CD8-positive, alpha-beta memory T cell (primary cell): ENCODE results near the gene WDR33. TPM values are rescaled to one million over a fixed set of nuclear protein-coding genes. Genes with fewer than 3 reads are reported as not detected.
A peak's percentile ranks its signal among the peaks of the same experiment; 100 is the strongest.

ENCODE experiments used
- CTCF ChIA-PET: fragments of 350-600 bp; sonication (Branson Sonifier 250); formaldehyde crosslinking; loops from one replicate; lab custom pipeline; 2021; ENCODE audit warnings: antibody characterized with exemption; lab: Charles Lee
- POLR2A ChIA-PET: fragments of 350-600 bp; sonication (Branson Sonifier 250); formaldehyde crosslinking; loops from one replicate; lab custom pipeline; 2021; ENCODE audit warnings: antibody characterized with exemption; lab: Charles Lee
- DNase-seq, 5 donors: peaks; one replicate each; pipeline versions ENCODE4 v3.0.0 to v3.0.0-alpha.2; 2020 to 2022; ENCODE audit warnings: mixed read lengths in 1 of 5
- H3K27ac ChIP-seq: one replicate; pipeline ENCODE4 v1.7.0; 2013; ENCODE audit warnings: low read depth, mild to moderate bottlenecking, low read length, moderate library complexity
- H3K27me3 ChIP-seq: 2 replicates; pipeline ENCODE4 v1.7.0; 2013; ENCODE audit warnings: low read length, mild to moderate bottlenecking; ENCODE audit not compliant: insufficient read depth, poor library complexity, severe bottlenecking
- H3K36me3 ChIP-seq: 2 replicates; pipeline ENCODE4 v1.7.0; 2013; ENCODE audit warnings: mild to moderate bottlenecking, low read length, moderate library complexity; ENCODE audit not compliant: insufficient read depth
- H3K4me1 ChIP-seq: 2 replicates; pipeline ENCODE4 v1.7.0; 2013; ENCODE audit warnings: mild to moderate bottlenecking, low read length, moderate library complexity; ENCODE audit not compliant: insufficient read depth
- H3K4me3 ChIP-seq: 2 replicates; pipeline ENCODE4 v1.7.0; 2013; ENCODE audit warnings: mild to moderate bottlenecking, low read length
- H3K9me3 ChIP-seq: 2 replicates; pipeline ENCODE4 v1.7.0; 2013; ENCODE audit warnings: mild to moderate bottlenecking, low read length
- H3K27ac Mint-ChIP-seq, 8 donors: one replicate each; pipeline ENCODE4 v1.8.0; 2020 to 2021; ENCODE audit warnings: mixed read lengths in 8 of 8, mild to moderate bottlenecking in 6 of 8, inconsistent platforms in 3 of 8, moderate library complexity in 3 of 8
- H3K27me3 Mint-ChIP-seq, 2 donors: one replicate each; pipeline ENCODE4 v1.8.0; 2020 to 2021; ENCODE audit warnings: mixed read lengths in 2 of 2, mild to moderate bottlenecking in 1 of 2, moderate library complexity in 1 of 2
- H3K36me3 Mint-ChIP-seq, 3 donors: one replicate each; pipeline ENCODE4 v1.8.0; 2020 to 2021; ENCODE audit warnings: mixed read lengths in 3 of 3, inconsistent platforms in 1 of 3, mild to moderate bottlenecking in 1 of 3
- H3K4me1 Mint-ChIP-seq, 3 donors: one replicate each; pipeline ENCODE4 v1.8.0; 2020 to 2021; ENCODE audit warnings: mixed read lengths in 3 of 3, inconsistent platforms in 1 of 3, mild to moderate bottlenecking in 1 of 3
- H3K4me3 Mint-ChIP-seq, 7 donors: one replicate each; pipeline ENCODE4 v1.8.0; 2020 to 2021; ENCODE audit warnings: mixed read lengths in 7 of 7, mild to moderate bottlenecking in 6 of 7, moderate library complexity in 4 of 7, inconsistent platforms in 2 of 7
- H3K9me3 Mint-ChIP-seq, 5 donors: one replicate each; pipeline ENCODE4 v1.8.0; 2020 to 2022; ENCODE audit warnings: mixed read lengths in 5 of 5, mild to moderate bottlenecking in 3 of 5, moderate library complexity in 2 of 5, inconsistent platforms in 1 of 5
- polyA plus RNA-seq: library from polyadenylated mRNA; unstranded; fragments of 300-500 nt; fragmentation: Illumina TruSeq; gene quantifications from one replicate; pipeline ENCODE4 v1.2.3, GENCODE V29; 2021
- total RNA-seq, 2 experiments: library from RNA; stranded (reverse); gene quantifications; one replicate each; pipeline ENCODE4 v1.2.3, GENCODE V29; 2021

The WDR33 gene
- total and polyA plus RNA-seq, 3 experiments from 2014 or later, result 51.6 to 88.1 (median 84.8) TPM

DNA sequence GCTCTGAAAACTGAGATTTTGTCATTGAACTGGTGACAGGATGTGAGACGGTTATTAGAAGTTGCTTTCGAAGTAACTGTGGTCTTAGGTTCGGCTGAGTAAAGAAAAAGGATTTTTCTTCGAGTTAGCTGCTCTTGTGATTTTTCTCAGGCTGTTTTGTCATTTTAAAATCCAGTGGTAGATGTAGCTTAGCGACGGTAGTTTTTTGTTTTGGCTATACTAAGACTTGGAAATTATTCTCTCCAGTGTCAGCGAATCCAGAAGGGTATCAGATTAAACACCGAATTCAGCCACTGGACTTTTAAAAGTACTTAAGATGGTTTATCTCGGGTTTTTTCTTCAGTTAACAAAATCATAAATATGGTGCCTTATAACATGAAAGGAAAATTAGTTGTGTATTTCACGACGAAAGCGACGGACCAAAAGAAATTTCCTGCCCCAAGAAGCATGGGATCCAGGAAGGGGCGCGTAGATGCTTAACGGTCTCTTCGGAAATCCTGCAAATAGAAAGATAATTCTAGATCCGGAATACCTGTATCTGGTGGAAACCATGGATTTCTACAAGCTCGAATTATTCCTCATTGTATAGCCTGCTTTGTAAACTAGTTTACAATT lies 108.5 kb downstream of the WDR33 start:
- Mint-ChIP-seq H3K27ac (peak overlapping the region; percentile 30 to 100 (median 95)), H3K36me3 (peaks cover 8 to 37% (median 8%) of the 10 kb centered on the region in 3 donors)
- POLR2A ChIA-PET, result interaction anchor here (0.6 to 1.8 kb wide), 8 partner anchors 12 to 389 kb away, joined by 3 to 11 read pairs (median 3); partner anchors contain the start of genes IWS1, POLR2D, UGGT1 and WDR33

DNA sequence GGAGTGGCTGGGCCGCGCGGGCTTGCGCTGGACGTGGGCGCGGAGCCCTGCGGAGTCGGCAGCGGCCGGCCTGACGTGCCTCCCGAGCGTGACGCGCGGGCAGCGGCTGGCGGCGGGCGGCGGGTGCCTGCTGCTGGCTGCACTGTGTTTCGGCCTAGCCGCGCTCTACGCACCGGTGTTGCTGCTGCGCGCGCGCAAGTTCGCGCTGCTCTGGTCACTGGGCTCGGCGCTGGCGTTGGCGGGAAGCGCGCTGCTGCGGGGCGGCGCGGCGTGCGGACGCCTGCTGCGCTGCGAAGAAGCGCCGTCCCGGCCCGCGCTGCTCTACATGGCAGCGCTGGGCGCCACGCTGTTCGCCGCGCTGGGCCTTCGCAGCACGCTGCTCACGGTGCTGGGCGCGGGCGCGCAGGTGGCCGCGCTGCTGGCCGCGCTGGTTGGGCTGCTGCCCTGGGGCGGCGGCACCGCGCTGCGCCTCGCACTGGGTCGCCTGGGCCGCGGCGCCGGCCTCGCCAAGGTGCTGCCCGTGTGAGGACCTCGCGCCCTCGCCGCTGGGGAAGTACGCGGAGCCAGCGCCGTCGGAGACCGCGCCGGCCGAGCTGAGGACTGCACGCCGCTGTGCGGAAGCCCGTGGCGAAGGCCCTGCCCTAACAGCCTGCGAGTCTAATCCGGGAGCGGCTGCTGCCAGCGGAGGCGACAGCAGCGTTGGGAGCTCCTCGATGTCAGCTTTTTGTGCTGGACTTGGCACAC lies 109.1 kb downstream of the WDR33 start:
- H3K27me3 Mint-ChIP-seq, result peaks cover 0 to 8% of the 10 kb centered on the region in 2 donors
- peak overlapping the region; percentile 82 for H3K27ac ChIP-seq
- peaks cover 13% of the 10 kb centered on the region for H3K36me3 ChIP-seq
- H3K4me3 ChIP-seq, result peak overlapping the region; percentile 77
- peaks cover 6 to 34% (median 8%) of the 10 kb centered on the region in 3 donors for H3K36me3 Mint-ChIP-seq
- peak; percentile 68 to 86 (median 81) for DNase-seq
- H3K4me1 ChIP-seq, result peaks cover 41% of the 10 kb centered on the region
- H3K4me1 Mint-ChIP-seq, result peaks cover 48 to 51% (median 50%) of the 10 kb centered on the region in 3 donors
- H3K4me3 Mint-ChIP-seq, result peak overlapping the region; percentile 89 to 99 (median 94)
- ChIA-PET CTCF (interaction anchor here (0.8 to 1.8 kb wide), 5 partner anchors 12 to 110 kb away, joined by 3 to 6 read pairs (median 3); partner anchors contain the start of gene WDR33), POLR2A (interaction anchor here (0.6 to 1.8 kb wide), 9 partner anchors 13 to 389 kb away, joined by 3 to 11 read pairs (median 3); partner anchors contain the start of genes IWS1, POLR2D, UGGT1 and WDR33)
- peak overlapping the region; percentile 30 to 100 (median 95) for H3K27ac Mint-ChIP-seq
- H3K9me3 ChIP-seq, result no peaks in the 10 kb centered on the region
- H3K27me3 ChIP-seq, result no peaks in the 10 kb centered on the region
- H3K9me3 Mint-ChIP-seq, result no peaks in the 10 kb centered on the region

More for the DNA sequence above, 108.5 kb downstream of the WDR33 start:
- Mint-ChIP-seq H3K9me3 (no peaks in the 10 kb centered on the region), H3K4me1 (peaks cover 48 to 51% (median 50%) of the 10 kb centered on the region in 3 donors), H3K27me3 (peaks cover 0 to 4% of the 10 kb centered on the region in 2 donors), H3K4me3 (peak overlapping the region; percentile 84 to 98 (median 89))
- CTCF ChIA-PET, result interaction anchor here (0.8 to 2.1 kb wide), 5 partner anchors 11 to 58 kb away, joined by 3 to 6 read pairs (median 3); no protein-coding TSS in a partner anchor
- Histone ChIP-seq H3K9me3 (no peaks in the 10 kb centered on the region), H3K4me3 (peak overlapping the region; percentile 64), H3K27me3 (no peaks in the 10 kb centered on the region), H3K4me1 (peaks cover 41% of the 10 kb centered on the region), H3K36me3 (peaks cover 13% of the 10 kb centered on the region), H3K27ac (peak overlapping the region; percentile 82)
- no peak for DNase-seq

GRCh38 chr2:127701193-127701650 lies 109.7 kb downstream of the WDR33 start, which contains the start of gene SFT2D3:
Gene SFT2D3, plus strand, starts transcription at chr2:127701497. Its CDS starts 32 bp downstream, at chr2:127701529.
- peak within 1 kb of the TSS; percentile 77 for H3K4me3 ChIP-seq
- H3K27me3 ChIP-seq, result no peaks in the 10 kb centered on the region
- peaks cover 8% of the 10 kb centered on the region for H3K36me3 ChIP-seq
- H3K4me1 ChIP-seq, result peaks cover 41% of the 10 kb centered on the region
- H3K27ac ChIP-seq, result peak within 1 kb of the TSS; percentile 82
- peak within 1 kb of the TSS; percentile 95 to 100 (median 98) for H3K27ac Mint-ChIP-seq
- POLR2A ChIA-PET, result interaction anchor here (0.9 to 1.8 kb wide), 2 partner anchors 25 to 175 kb away, joined by 3 to 11 read pairs; partner anchors contain the start of gene IWS1
- peak; percentile 80 to 93 (median 90) for DNase-seq
- CTCF ChIA-PET, result interaction anchor here (0.9 kb wide), 1 partner anchor 110 kb away, joined by 3 read pairs; the partner anchor contains the start of gene WDR33
- peaks cover 45 to 50% (median 46%) of the 10 kb centered on the region in 3 donors for H3K4me1 Mint-ChIP-seq
- H3K36me3 Mint-ChIP-seq, result peaks cover 6 to 28% (median 8%) of the 10 kb centered on the region in 3 donors
- H3K4me3 Mint-ChIP-seq, result peak within 1 kb of the TSS; percentile 92 to 99 (median 94)
- H3K9me3 Mint-ChIP-seq, result no peaks in the 10 kb centered on the region
- peaks cover 0 to 10% of the 10 kb centered on the region in 2 donors for H3K27me3 Mint-ChIP-seq
- H3K9me3 ChIP-seq, result no peaks in the 10 kb centered on the region

DNA sequence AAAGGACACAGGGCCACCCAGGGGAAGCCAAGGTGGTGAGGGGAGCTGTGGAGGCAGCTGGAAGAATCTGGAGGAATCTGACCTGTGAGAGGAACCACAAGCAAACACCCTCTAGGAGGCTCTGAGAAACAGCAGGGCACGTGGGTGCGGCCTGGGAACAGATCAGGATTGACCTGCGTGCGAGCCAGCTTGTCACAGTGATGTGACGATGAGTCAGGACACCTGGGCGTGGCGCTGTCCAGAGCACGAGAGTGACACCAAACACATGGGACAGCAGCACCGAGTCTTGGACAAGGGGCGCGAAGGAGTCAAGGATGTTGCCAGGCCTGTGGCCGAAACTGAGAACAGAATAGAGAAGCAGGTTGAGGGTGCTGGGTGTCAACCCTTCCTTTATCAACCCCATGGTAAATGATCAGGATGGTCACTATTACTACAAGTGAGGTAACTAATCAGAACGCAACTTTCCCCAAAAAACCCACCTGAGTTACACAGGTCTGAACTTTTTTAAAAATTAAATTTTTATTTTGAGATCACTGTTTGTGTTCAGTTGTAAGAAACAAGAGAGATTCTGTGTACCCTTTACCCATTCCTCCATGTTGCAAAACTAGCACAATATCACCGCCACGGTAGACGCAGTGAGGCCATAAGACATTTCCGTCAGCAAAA lies 110.3 kb downstream of the WDR33 start:
- H3K4me1 Mint-ChIP-seq, result peaks cover 45 to 48% (median 46%) of the 10 kb centered on the region in 3 donors
- peaks cover 7% of the 10 kb centered on the region for H3K36me3 ChIP-seq
- DNase-seq, result peak in 2 of 5 donors; percentile 4 to 55
- H3K9me3 Mint-ChIP-seq, result no peaks in the 10 kb centered on the region
- H3K36me3 Mint-ChIP-seq, result peaks cover 6 to 22% (median 8%) of the 10 kb centered on the region in 3 donors
- ChIA-PET CTCF (interaction anchor here (0.9 kb wide), 1 partner anchor 111 kb away, joined by 3 read pairs; the partner anchor contains the start of gene WDR33), POLR2A (interaction anchor here (0.9 to 1.8 kb wide), 2 partner anchors 25 to 174 kb away, joined by 3 to 11 read pairs; partner anchors contain the start of gene IWS1)
- H3K27ac ChIP-seq, result peak overlapping the region; percentile 82
- peaks cover 0 to 10% of the 10 kb centered on the region in 2 donors for H3K27me3 Mint-ChIP-seq
- no peaks in the 10 kb centered on the region for H3K27me3 ChIP-seq
- peak overlapping the region; percentile 95 to 100 (median 98) for H3K27ac Mint-ChIP-seq
- peaks cover 41% of the 10 kb centered on the region for H3K4me1 ChIP-seq
- H3K4me3 ChIP-seq, result peak overlapping the region; percentile 77
- H3K9me3 ChIP-seq, result no peaks in the 10 kb centered on the region
- peak overlapping the region; percentile 92 to 99 (median 94) for H3K4me3 Mint-ChIP-seq

DNA sequence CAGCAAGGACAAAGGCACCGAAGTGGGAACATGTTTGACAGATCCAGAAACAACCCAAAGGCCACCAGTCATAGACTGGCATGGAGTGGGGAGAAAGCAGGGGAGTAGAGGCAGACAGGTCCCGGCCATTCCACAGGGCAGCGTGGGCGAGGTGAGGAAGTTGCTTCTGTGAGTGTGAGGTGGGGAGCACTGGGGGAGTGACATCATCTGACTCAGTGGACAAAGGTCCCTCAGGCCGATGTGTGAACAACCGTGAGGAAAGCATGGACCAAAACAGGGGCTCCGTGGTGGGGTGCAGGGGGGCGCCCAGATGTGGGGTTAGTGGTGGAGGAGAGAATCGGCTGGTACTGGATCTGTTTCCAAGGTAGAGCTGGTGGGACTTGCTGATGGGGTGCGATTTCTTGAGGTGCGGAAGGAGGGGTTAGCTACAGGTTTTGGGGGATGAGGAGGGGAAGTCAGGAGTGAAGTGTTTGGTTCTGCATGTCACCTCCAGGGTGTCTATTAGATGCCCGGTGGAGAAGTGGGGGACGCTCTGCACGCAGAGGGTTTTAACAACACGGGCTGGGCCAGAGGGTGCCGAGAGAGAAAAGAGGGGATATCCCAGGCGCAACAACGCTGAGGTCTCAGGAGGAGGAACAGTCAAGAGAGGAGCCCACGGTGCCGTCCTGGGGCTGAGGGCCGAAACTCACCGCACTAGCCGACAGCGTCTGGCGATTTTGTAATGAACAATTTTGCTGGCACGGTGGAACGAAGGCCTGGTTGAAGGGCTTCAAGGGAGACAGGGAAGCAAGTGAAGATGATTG lies 112.2 kb downstream of the WDR33 start:
- POLR2A ChIA-PET, result no interaction called here
- H3K27ac Mint-ChIP-seq, result peak overlapping the region in 3 of 8 donors; percentile 5 to 48 (median 41)

DNA sequence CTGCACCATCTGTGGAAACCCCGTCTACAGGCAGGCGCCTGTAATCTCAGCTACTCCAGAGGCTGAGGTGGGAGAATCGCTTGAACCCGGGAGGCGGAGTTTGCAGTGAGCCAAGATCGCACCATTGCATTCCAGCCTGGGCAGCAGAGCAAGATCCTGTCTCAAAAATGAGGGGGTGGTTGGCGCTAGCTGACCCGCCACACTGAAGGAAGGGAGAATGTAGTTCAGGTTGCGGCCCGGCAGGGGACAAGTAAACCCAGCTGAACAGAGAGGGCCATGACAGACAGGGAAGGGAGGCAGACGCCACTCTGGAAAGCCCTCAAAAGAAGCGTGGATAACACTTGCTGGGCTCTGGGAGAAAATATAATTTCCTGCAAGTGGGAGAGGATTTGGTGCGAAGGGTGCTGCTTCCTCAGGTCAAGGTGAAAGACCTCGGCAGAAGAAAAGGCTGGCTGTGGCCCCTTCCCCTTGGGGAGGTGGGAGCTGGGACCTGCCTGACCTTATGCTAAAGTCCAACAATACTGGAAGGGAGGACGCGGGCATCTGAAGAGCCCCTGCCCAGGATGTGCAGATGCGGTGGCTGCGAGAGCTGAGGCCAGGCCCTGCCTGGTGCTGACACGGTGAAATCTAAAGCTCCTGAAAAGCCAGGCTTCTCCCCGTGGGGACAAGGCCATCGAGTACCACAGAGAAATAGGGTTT lies 113.3 kb downstream of the WDR33 start:
- no peak for DNase-seq
- CTCF ChIA-PET, result no interaction called here
- H3K4me3 Mint-ChIP-seq, result peak overlapping the region in 1 of 7 donors; percentile 19
- POLR2A ChIA-PET, result no interaction called here
- Histone ChIP-seq H3K36me3 (no peaks in the 10 kb centered on the region), H3K27me3 (no peaks in the 10 kb centered on the region), H3K9me3 (no peaks in the 10 kb centered on the region), H3K27ac (no peak overlapping the region), H3K4me3 (no peak overlapping the region), H3K4me1 (peaks cover 13% of the 10 kb centered on the region)
- peaks cover 17 to 19% (median 17%) of the 10 kb centered on the region in 3 donors for H3K4me1 Mint-ChIP-seq
- H3K27ac Mint-ChIP-seq, result peak overlapping the region in 2 of 8 donors; percentile 11 to 36
- H3K27me3 Mint-ChIP-seq, result peaks cover 0 to 10% of the 10 kb centered on the region in 2 donors
- no peaks in the 10 kb centered on the region for H3K9me3 Mint-ChIP-seq
- H3K36me3 Mint-ChIP-seq, result peaks cover 4 to 8% (median 7%) of the 10 kb centered on the region in 3 donors

More for the DNA sequence above, 112.2 kb downstream of the WDR33 start:
- Histone ChIP-seq H3K27ac (no peak overlapping the region), H3K36me3 (no peaks in the 10 kb centered on the region), H3K9me3 (no peaks in the 10 kb centered on the region), H3K4me3 (no peak overlapping the region), H3K27me3 (no peaks in the 10 kb centered on the region), H3K4me1 (peaks cover 25% of the 10 kb centered on the region)
- peaks cover 27 to 29% (median 27%) of the 10 kb centered on the region in 3 donors for H3K4me1 Mint-ChIP-seq
- DNase-seq, result no peak
- H3K27me3 Mint-ChIP-seq, result peaks cover 0 to 10% of the 10 kb centered on the region in 2 donors
- CTCF ChIA-PET, result no interaction called here
- peaks cover 4 to 8% (median 7%) of the 10 kb centered on the region in 3 donors for H3K36me3 Mint-ChIP-seq
- peak overlapping the region in 3 of 7 donors; percentile 21 to 71 (median 67) for H3K4me3 Mint-ChIP-seq
- H3K9me3 Mint-ChIP-seq, result no peaks in the 10 kb centered on the region
